ENCODE results near the gene MAD2L2. TPM values are rescaled to one million over a fixed set of nuclear protein-coding genes. Genes with fewer than 3 reads are reported as not detected.

MAD2L2 gene
- total and polyA plus RNA-seq, 9 of the 15 experiments (the other 6 are each of a cell fraction or from before 2014, with no cell fraction given), result 12.4 to 286 (median 143) TPM

GRCh38 chr1:11649624-11650330 is 31.2 kb downstream of the MAD2L2 start (continued):
- TF ChIP-seq SAP30 (IDR thresholded peaks at IDR 0.05; ENCODE audit: borderline replicate concordance, insufficient read depth, low read depth, low read length, poor library complexity, severe bottlenecking) (peak; percentile 57), POLR3G (IDR thresholded peaks at IDR 0.05; ENCODE audit: extremely low read depth, insufficient read length, insufficient replicate concordance) (no peak), FUS (optimal IDR thresholded peaks at IDR 0.05; ENCODE audit: low read depth, low read length) (no peak), ZNF280B (CRISPR knock-in tag; IDR thresholded peaks at IDR 0.05) (no peak), E2F4 (CRISPR knock-in tag; IDR thresholded peaks at IDR 0.05; ENCODE audit: low read depth) (no peak), NCOA4 (IDR thresholded peaks at IDR 0.05; ENCODE audit: partially characterized antibody) (no peak), JUND (IDR thresholded peaks at IDR 0.05; ENCODE audit: borderline replicate concordance, low read depth, low read length) (no peak), JUND (tag; IDR thresholded peaks at IDR 0.05; ENCODE audit: borderline replicate concordance, low read depth, low read length) (no peak), ZNF407 (IDR thresholded peaks at IDR 0.05; ENCODE audit: low read depth) (no peak), U2AF2 (optimal IDR thresholded peaks at IDR 0.05; ENCODE audit: low read depth, low read length) (no peak), MYNN (IDR thresholded peaks at IDR 0.05) (no peak), MYNN (CRISPR knock-in tag; IDR thresholded peaks at IDR 0.05) (no peak), PYGO2 (tag; IDR thresholded peaks at IDR 0.05) (no peak), GATA2 (CRISPR knock-in tag; IDR thresholded peaks at IDR 0.05) (no peak), SRF (CRISPR knock-in tag; IDR thresholded peaks at IDR 0.05) (no peak)
